ENCODE data around the gene NR2F6. TPM values are rescaled to one million over a fixed set of nuclear protein-coding genes. Genes with fewer than 3 reads are reported as not detected.
A peak's percentile ranks its signal among the peaks of the same experiment; 100 is the strongest.
"Not testable (repeated sequence)": the region's sequence is repeated elsewhere in the genome, so short reads cannot be mapped to it uniquely, and the experiment has no call there.

The NR2F6 gene
- total RNA-seq, 1 donor from 2014 or later: 14.4 TPM

DNA sequence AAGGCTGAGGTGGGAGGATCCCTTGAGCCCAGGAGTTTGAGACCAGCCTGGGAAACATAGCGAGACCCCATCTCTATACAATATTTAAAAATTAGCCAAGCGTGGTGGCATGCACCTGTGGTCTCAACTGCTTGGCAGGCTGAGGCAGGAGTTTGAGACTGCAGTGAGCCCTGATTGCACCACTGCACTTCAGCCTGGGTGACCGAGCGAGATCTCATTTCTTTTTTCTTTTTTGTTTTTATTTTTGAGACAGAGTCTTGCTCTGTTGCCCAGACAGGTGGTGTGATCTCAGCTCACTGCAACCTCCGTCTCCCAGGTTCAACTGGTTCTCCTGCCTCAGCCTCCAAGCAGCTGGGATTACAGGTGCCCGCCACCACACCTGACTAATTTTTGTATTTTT, 54.0 kb downstream of the NR2F6 start:
- DNase-seq (ENCODE audit: low spot score); H3K4me3 Mint-ChIP-seq; H3K9me3 Mint-ChIP-seq; H3K27ac Mint-ChIP-seq; intact Hi-C loops (cut with micrococcal nuclease); H3K4me1 Mint-ChIP-seq (ENCODE audit: low read depth); H3K27me3 Mint-ChIP-seq (ENCODE audit: insufficient read depth): not testable (repeated sequence)
- H3K36me3 Mint-ChIP-seq (ENCODE audit: low read depth): peaks cover 35% of the 10 kb centered on the region

DNA sequence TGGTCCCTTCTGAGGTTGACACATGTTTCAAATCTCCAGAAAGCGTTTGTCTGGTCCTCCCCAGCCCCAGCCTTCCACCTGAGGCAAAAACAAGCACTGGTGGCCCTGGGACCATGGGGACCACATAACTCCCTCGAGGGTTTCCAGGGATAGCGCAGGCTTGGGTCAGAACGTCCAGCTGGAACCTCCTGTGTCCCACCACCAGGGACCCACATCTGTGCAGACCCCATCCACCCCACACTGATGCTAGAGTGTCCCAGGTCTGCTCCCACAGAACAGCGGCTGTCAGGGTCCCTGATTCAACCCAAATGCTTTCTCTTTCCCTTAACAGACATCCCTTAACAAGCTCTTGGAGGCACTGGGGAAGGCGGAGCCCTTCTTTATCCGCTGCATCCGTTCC, 60.1 kb downstream of the NR2F6 start:
- peaks cover 35% of the 10 kb centered on the region for H3K36me3 Mint-ChIP-seq (ENCODE audit: low read depth)

DNA sequence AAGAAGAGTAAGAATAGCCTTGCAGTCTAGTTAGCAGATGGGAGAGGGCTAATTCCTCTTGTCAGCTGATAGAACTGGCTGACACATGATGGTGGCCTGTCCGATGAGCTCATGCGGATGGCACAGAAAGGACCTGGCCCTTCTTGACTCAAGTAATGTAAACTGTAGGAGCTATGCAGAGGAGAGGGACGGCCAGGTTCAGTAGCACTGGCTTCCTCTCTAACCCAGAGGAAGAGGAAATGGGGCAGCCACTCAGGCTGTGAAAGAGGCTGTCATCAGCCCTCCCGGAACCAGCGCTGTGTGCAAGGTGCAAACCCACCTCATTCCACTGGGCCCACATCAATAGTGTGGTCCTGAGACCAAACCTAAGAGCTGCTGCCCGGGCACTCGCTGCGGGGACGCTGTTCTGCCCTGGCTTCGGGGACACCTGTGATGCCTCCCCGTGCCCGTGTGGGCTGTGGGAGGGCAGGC, 61.3 kb downstream of the NR2F6 start:
- intact Hi-C loops (cut with micrococcal nuclease): loop anchor here (2.0 to 5.0 kb wide), 3 partner anchors 14 to 110 kb away; partner anchors contain the start of genes HAUS8 and MYO9B
- Mint-ChIP-seq H3K36me3 (ENCODE audit: low read depth) (peaks cover 37% of the 10 kb centered on the region), H3K4me1 (ENCODE audit: low read depth) (peaks cover 20% of the 10 kb centered on the region), H3K4me3 (peak overlapping the region; percentile 82), H3K27me3 (ENCODE audit: insufficient read depth) (no peaks in the 10 kb centered on the region), H3K27ac (peak overlapping the region; percentile 93), H3K9me3 (no peaks in the 10 kb centered on the region)
- peak; percentile 38 for DNase-seq (ENCODE audit: low spot score)

More for the DNA sequence above, 60.1 kb downstream of the NR2F6 start:
- no peak for DNase-seq (ENCODE audit: low spot score)
- intact Hi-C loops (cut with micrococcal nuclease): loop anchor here (2.0 kb wide), 2 partner anchors 15 to 111 kb away; partner anchors contain the start of genes HAUS8 and MYO9B
- H3K27me3 Mint-ChIP-seq (ENCODE audit: insufficient read depth): no peaks in the 10 kb centered on the region
- H3K27ac Mint-ChIP-seq: peak overlapping the region; percentile 48
- peaks cover 20% of the 10 kb centered on the region for H3K4me1 Mint-ChIP-seq (ENCODE audit: low read depth)
- no peaks in the 10 kb centered on the region for H3K9me3 Mint-ChIP-seq
- H3K4me3 Mint-ChIP-seq: no peak overlapping the region

DNA sequence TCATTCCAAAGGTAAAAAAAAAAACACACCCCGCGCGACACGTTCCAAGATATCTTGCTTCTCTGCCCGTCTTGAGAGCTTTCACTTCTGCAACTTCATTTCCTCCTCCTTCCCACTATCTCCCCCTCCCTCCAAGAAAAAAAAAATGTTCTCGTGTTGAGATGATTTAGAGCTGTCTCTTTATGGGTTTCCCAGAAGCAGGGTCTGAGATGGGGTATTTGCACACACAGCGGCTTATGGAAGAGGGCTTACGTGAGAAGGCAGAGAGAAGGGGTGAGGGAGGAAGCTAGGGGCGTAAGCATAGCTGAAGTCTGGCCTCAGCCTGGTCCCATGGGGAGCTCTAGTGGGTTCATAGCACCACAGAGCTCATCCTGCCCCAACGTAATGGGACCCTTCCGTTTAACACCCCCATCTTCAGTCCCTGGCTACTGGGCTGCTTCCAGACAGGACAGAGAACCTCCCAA, 61.8 kb downstream of the NR2F6 start:
- no peaks in the 10 kb centered on the region for H3K27me3 Mint-ChIP-seq (ENCODE audit: insufficient read depth)
- intact Hi-C loops (cut with micrococcal nuclease): loop anchor here (2.0 to 5.0 kb wide), 3 partner anchors 13 to 109 kb away; partner anchors contain the start of genes HAUS8 and MYO9B
- peak overlapping the region; percentile 93 for H3K27ac Mint-ChIP-seq
- H3K36me3 Mint-ChIP-seq (ENCODE audit: low read depth): peaks cover 37% of the 10 kb centered on the region
- H3K9me3 Mint-ChIP-seq: no peaks in the 10 kb centered on the region
- peak; percentile 19 for DNase-seq (ENCODE audit: low spot score)
- H3K4me1 Mint-ChIP-seq (ENCODE audit: low read depth): peaks cover 20% of the 10 kb centered on the region
- peak overlapping the region; percentile 82 for H3K4me3 Mint-ChIP-seq

DNA sequence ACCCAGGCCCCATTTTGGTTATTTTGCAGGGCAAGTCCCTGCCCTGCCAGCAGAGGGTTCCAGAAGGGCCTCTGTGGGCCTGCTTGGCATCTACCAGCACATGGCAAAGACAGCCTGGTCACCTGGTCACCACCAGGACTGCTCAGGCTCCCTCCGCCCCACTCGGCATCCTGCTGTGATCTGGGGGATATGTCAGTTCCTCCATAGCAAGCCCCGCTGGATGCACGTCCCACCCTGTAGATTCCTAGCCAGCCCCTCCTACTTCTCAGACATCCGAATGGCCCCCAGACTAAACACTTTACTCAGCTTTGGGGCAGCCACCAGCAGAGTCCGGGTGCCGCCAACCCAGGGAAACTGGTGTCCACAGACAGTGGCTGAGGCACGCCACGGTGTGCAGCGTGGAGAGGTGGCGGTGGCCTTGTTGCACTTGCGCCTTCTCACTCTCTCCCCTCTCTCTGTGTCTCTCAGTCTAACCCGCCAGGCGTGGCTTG, 62.4 kb downstream of the NR2F6 start:
- no peaks in the 10 kb centered on the region for H3K9me3 Mint-ChIP-seq
- intact Hi-C loops (cut with micrococcal nuclease): loop anchor here (5.0 kb wide), 1 partner anchor 56 kb away; no protein-coding TSS in a partner anchor
- H3K4me3 Mint-ChIP-seq: peak overlapping the region; percentile 82
- no peak for DNase-seq (ENCODE audit: low spot score)
- H3K4me1 Mint-ChIP-seq (ENCODE audit: low read depth): peaks cover 20% of the 10 kb centered on the region
- peaks cover 39% of the 10 kb centered on the region for H3K36me3 Mint-ChIP-seq (ENCODE audit: low read depth)
- no peaks in the 10 kb centered on the region for H3K27me3 Mint-ChIP-seq (ENCODE audit: insufficient read depth)
- peak overlapping the region; percentile 93 for H3K27ac Mint-ChIP-seq

Other genes with a start within 250 kb of the NR2F6 start
- 0.18 TPM in 1 of 2 replicates, not detected in the other for gene CPAMD8, start 219.1 kb downstream of the NR2F6 start, total RNA-seq
- gene HAUS8, start 170.5 kb downstream of the NR2F6 start, total RNA-seq: 32.8 and 34.9 TPM in 2 replicates
- 134 and 137 TPM in 2 replicates for gene MYO9B, start 170.1 kb downstream of the NR2F6 start, total RNA-seq
- 34.6 and 36.0 TPM in 2 replicates for gene USE1, start 30.6 kb downstream of the NR2F6 start, total RNA-seq
- 17.0 and 19.6 TPM in 2 replicates for gene OCEL1, start 19.7 kb downstream of the NR2F6 start, total RNA-seq
- 0.10 and 0.26 TPM in 2 replicates for gene USHBP1, start 18.8 kb upstream of the NR2F6 start, total RNA-seq
- gene BABAM1, start 21.5 kb upstream of the NR2F6 start, total RNA-seq: 114 and 120 TPM in 2 replicates
- 13.4 and 13.8 TPM in 2 replicates for gene ANKLE1, start 36.0 kb upstream of the NR2F6 start, total RNA-seq
- 8.8 and 9.0 TPM in 2 replicates for gene ABHD8, start 57.5 kb upstream of the NR2F6 start, total RNA-seq
- 108 and 118 TPM in 2 replicates for gene MRPL34, start 60.0 kb upstream of the NR2F6 start, total RNA-seq
- 45.3 and 50.2 TPM in 2 replicates for gene DDA1, start 63.6 kb upstream of the NR2F6 start, total RNA-seq
- gene ANO8, start 88.9 kb upstream of the NR2F6 start, total RNA-seq: 6.6 and 7.4 TPM in 2 replicates
- 64.2 and 72.0 TPM in 2 replicates for gene GTPBP3, start 91.6 kb upstream of the NR2F6 start, total RNA-seq
- gene PLVAP, start 131.4 kb upstream of the NR2F6 start, total RNA-seq: 0.08 TPM in 1 of 2 replicates, not detected in the other
- gene CCDC194, start 148.3 kb upstream of the NR2F6 start, total RNA-seq: 1.9 and 2.6 TPM in 2 replicates
- 146 and 148 TPM in 2 replicates for gene BST2, start 159.7 kb upstream of the NR2F6 start, total RNA-seq
- 40.8 and 42.7 TPM in 2 replicates for gene MVB12A, start 174.1 kb upstream of the NR2F6 start, total RNA-seq
- gene TMEM221, start 202.7 kb upstream of the NR2F6 start, total RNA-seq: not detected in 2 replicates
- gene NXNL1, start 215.0 kb upstream of the NR2F6 start, total RNA-seq: not detected in 2 replicates
- gene SLC27A1, start 224.6 kb upstream of the NR2F6 start, total RNA-seq: 1.7 and 2.0 TPM in 2 replicates